Astrocyte of the cerebellum (primary cell): ENCODE measurements around the gene SH3BP4.

Experiments used
- DNase-seq: peaks from one replicate; pipeline ENCODE4 v3.0.0-alpha.2; 2011; ENCODE audit warnings: low read depth
- H3K4me3 ChIP-seq: 2 replicates; pipeline ENCODE4 v1.5.1; 2011; ENCODE audit warnings: mild to moderate bottlenecking, low read depth, low read length, moderate library complexity
- CTCF ChIP-seq: IDR thresholded peaks from 2 replicates; pipeline ENCODE4 v1.5.1; 2012; ENCODE audit warnings: low read length, low read depth, moderate library complexity, mild to moderate bottlenecking; ENCODE audit errors: missing control alignments
- in situ Hi-C: cut with HindIII; loops from 2 replicates; pipeline ENCODE4 v1.10.0; 2017; ENCODE audit warnings: low sequenced_read_pairs

The SH3BP4 gene

GRCh38 chr2:235045336-235045972 is 93.6 kb downstream of the SH3BP4 start:
- in situ Hi-C loops, result no loop called here
- no peak for TF ChIP-seq CTCF
- DNase-seq, result no peak
- no peak overlapping the region for H3K4me3 ChIP-seq

DNA sequence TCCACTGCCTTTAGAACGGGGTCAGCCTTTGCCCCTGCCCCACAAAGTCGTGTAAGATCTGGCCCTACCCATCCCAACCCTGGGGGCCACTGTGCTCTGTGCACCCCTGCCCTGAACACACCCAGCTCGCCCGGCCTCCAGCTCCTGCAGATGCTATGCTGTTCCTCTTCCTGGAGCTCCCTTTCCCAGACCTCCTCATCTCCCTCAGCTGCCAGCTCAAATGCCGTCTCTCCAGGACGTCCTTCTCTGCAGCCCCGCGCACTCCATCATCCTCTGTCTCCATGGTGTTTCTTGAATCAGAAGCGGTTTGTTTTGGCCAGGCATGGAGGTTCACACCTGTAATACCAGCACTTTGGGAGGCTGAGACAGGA is 94.1 kb downstream of the SH3BP4 start:
- in situ Hi-C loops, result no loop called here

GRCh38 chr2:235046589-235046988 is 94.8 kb downstream of the SH3BP4 start:
- in situ Hi-C loops, result no loop called here
- no peak for DNase-seq
- TF ChIP-seq CTCF, result no peak
- H3K4me3 ChIP-seq, result no peak overlapping the region

More for the DNA sequence above, 94.1 kb downstream of the SH3BP4 start:
- no peak for DNase-seq
- no peak overlapping the region for H3K4me3 ChIP-seq
- no peak for TF ChIP-seq CTCF

GRCh38 chr2:235047171-235048160 is 95.6 kb downstream of the SH3BP4 start:
- DNase-seq, result no peak
- in situ Hi-C loops, result no loop called here
- H3K4me3 ChIP-seq, result no peak overlapping the region
- no peak for TF ChIP-seq CTCF

GRCh38 chr2:235048549-235048948 is 96.7 kb downstream of the SH3BP4 start:
- in situ Hi-C loops, result no loop called here
- H3K4me3 ChIP-seq, result no peak overlapping the region
- no peak for TF ChIP-seq CTCF
- no peak for DNase-seq

DNA sequence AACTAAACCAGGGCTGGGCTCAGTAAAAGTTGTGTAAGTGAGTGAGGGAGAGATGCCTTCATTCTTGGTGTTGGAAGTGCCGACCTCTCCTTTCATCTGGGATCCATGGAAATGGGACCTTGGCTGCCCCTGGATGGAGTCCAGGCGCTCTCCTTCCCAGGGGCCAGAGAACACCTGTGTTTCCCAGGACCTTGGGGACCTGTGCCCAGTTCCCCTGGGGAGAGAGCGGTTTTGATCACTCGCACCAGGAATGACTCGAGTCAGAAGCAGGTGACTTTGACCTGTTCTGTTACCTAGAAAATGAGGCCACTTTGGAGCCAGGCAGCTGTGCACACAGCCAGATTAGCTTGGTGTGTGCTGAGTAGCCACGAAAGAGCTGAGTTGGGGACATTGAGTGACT is 97.3 kb downstream of the SH3BP4 start:
- DNase-seq, result no peak
- in situ Hi-C loops, result no loop called here
- no peak for TF ChIP-seq CTCF
- no peak overlapping the region for H3K4me3 ChIP-seq
